K562 (cell line): ENCODE results near the gene UBXN6.

Source experiments
- ARHGAP35 ChIP-seq: fragments of 450-650 bp; IDR thresholded peaks from 2 replicates; pipeline ENCODE4 v1.6.1; 2018; ENCODE audit not compliant: partially characterized antibody
- BRCA1 ChIP-seq, 2 experiments: fragments of 450-650 bp in 1 of 2; sonication (generic) in 1 of 2; formaldehyde crosslinking in 1 of 2; IDR thresholded peaks; 2 replicates each; pipeline versions ENCODE4 v1.5.0 to v1.6.1; 2017 to 2020; ENCODE audit warnings: mild to moderate bottlenecking in 1 of 2, missing genetic modification reagents in 1 of 2
- CEBPZ ChIP-seq: fragments of 150-350 bp; IDR thresholded peaks from 2 replicates; pipeline ENCODE4 v1.6.1; 2014; ENCODE audit warnings: low read depth, mild to moderate bottlenecking, low read length, borderline replicate concordance
- IRF9 ChIP-seq: fragments of 450-650 bp; IDR thresholded peaks from 2 replicates; pipeline ENCODE4 v1.6.1; 2016; ENCODE audit warnings: missing biosample characterization, missing genetic modification characterization
- PKNOX1 ChIP-seq: fragments of 450-650 bp; IDR thresholded peaks from 2 replicates; pipeline ENCODE4 v1.6.1; 2016
- SIN3A ChIP-seq, 2 experiments: fragments of 150-350 bp in 1 of 2; IDR thresholded peaks; 2 replicates each; pipeline ENCODE4 v1.6.1; 2011 to 2016; ENCODE audit warnings: borderline replicate concordance in 2 of 2, low read depth in 2 of 2, low read length in 2 of 2, mild to moderate bottlenecking in 2 of 2, moderate library complexity in 2 of 2; ENCODE audit not compliant: control insufficient read depth in 1 of 2
- ZBTB7A ChIP-seq: IDR thresholded peaks from 2 replicates; pipeline ENCODE4 v1.6.1; 2011; ENCODE audit warnings: low read depth, mild to moderate bottlenecking, low read length, moderate library complexity, borderline replicate concordance; ENCODE audit not compliant: control insufficient read depth
- TF ChIP-seq, protein P1 (sequence below), 3 experiments: IDR thresholded peaks in 2 of 3; conservative IDR thresholded peaks in 1 of 3; 2 replicates each; pipeline ENCODE4 v1.5.1; 2011 to 2012; ENCODE audit warnings: low read length in 3 of 3, mild to moderate bottlenecking in 3 of 3, control low read depth in 2 of 3, improper control_type of control experiment in 1 of 3, inconsistent platforms in 1 of 3, low read depth in 1 of 3, mixed read lengths in 1 of 3, moderate library complexity in 1 of 3; ENCODE audit not compliant: insufficient read depth in 2 of 3

GRCh38 chr19:4507150-4507452 is 49.5 kb upstream of the UBXN6 start:
- TF ChIP-seq IRF9 (tag) (no peak), PKNOX1 (no peak), SIN3A (IDR thresholded peaks at IDR 0.05; ENCODE audit: borderline replicate concordance in 2 of 2, control insufficient read depth in 1 of 2, low read depth in 2 of 2, low read length in 2 of 2) (no peak), ARHGAP35 (no peak), BRCA1 (IDR thresholded peaks at IDR 0.05) (no peak), BRCA1 (CRISPR knock-in tag; IDR thresholded peaks at IDR 0.05) (no peak), CEBPZ (no peak), ZBTB7A (no peak)
- TF ChIP-seq, protein P1, sequence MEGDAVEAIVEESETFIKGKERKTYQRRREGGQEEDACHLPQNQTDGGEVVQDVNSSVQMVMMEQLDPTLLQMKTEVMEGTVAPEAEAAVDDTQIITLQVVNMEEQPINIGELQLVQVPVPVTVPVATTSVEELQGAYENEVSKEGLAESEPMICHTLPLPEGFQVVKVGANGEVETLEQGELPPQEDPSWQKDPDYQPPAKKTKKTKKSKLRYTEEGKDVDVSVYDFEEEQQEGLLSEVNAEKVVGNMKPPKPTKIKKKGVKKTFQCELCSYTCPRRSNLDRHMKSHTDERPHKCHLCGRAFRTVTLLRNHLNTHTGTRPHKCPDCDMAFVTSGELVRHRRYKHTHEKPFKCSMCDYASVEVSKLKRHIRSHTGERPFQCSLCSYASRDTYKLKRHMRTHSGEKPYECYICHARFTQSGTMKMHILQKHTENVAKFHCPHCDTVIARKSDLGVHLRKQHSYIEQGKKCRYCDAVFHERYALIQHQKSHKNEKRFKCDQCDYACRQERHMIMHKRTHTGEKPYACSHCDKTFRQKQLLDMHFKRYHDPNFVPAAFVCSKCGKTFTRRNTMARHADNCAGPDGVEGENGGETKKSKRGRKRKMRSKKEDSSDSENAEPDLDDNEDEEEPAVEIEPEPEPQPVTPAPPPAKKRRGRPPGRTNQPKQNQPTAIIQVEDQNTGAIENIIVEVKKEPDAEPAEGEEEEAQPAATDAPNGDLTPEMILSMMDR (IDR thresholded peaks at IDR 0.05 in 2 of 3, conservative IDR thresholded peaks at IDR 0.05 in 1 of 3; ENCODE audit: insufficient read depth in 2 of 3, low read depth in 1 of 3, low read length in 3 of 3) = no peak; a peak in 1 of 6 replicates
